Stomach smooth muscle (tissue), 2 donors: ENCODE results near the gene DPYD.

Experiments
- H3K27ac ChIP-seq: one replicate; pipeline ENCODE4 v1.7.0; 2013; ENCODE audit warnings: mild to moderate bottlenecking, low read length, inconsistent platforms
- H3K27me3 ChIP-seq, 2 donors: one replicate each; pipeline ENCODE4 v1.7.0; 2013; ENCODE audit warnings: low read length in 2 of 2; ENCODE audit not compliant: insufficient read depth in 2 of 2, control insufficient read depth in 1 of 2
- H3K36me3 ChIP-seq, 2 donors: one replicate each; pipeline ENCODE4 v1.7.0; 2013; ENCODE audit warnings: low read length in 2 of 2; ENCODE audit not compliant: control insufficient read depth in 2 of 2, insufficient read depth in 2 of 2
- H3K4me1 ChIP-seq: one replicate; pipeline ENCODE4 v1.7.0; 2013; ENCODE audit warnings: low read length; ENCODE audit not compliant: control insufficient read depth, insufficient read depth
- H3K4me3 ChIP-seq, 2 donors: one replicate each; pipeline ENCODE4 v1.7.0; 2013; ENCODE audit warnings: low read length in 2 of 2
- H3K9ac ChIP-seq, 2 donors: one replicate each; pipeline ENCODE4 v1.7.0; 2013; ENCODE audit warnings: low read length in 2 of 2, mild to moderate bottlenecking in 1 of 2
- H3K9me3 ChIP-seq, 2 donors: one replicate each; pipeline ENCODE4 v1.7.0; 2013; ENCODE audit warnings: low read length in 2 of 2; ENCODE audit not compliant: control insufficient read depth in 2 of 2
- donor health status: healthy.
- donor health status: Pancreatic carcinoma.

DPYD gene

DNA sequence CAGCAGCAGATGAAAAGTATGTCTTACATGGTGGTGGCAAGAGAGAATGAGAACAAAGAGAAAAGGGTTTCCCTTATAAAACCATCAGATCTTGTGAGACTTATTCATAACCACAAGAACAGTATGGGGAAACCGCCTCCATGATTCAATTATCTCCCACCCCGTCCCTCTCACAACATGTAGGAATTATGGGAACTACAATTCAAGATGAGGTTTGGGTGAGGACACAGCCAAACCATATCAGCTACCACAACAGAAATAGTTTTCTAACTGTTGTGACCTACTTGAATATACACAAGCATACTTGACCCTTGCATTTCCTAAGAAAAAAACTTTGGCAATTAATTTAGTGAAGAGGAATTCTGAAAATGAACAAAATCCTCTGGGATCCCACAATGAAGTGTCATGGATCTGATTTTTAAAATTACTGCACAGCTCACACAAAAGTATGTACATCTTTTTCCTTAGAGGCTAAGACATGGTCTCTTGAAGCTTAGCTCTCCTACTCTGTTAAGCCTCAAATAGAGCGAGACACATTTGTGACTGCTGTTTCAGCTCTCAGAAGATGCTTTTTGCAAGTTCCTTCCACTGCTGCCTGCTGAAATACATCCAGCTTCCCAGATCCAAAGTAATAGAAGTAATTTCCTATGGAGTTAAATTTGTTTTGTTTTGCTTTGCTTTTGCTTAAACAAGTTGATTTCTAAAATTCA lies 265.8 kb downstream of the DPYD start:
- Histone ChIP-seq H3K36me3 (no peaks in the 10 kb centered on the region), H3K27ac (no peak overlapping the region), H3K4me1 (no peaks in the 10 kb centered on the region), H3K9ac (no peak overlapping the region), H3K9me3 (no peaks in the 10 kb centered on the region), H3K4me3 (no peak overlapping the region), H3K27me3 (no peaks in the 10 kb centered on the region)

- H3K27ac ChIP-seq: no peak overlapping the region
- H3K27me3 ChIP-seq: no peaks in the 10 kb centered on the region
- peaks cover 4% of the 10 kb centered on the region in 2 donors for H3K9me3 ChIP-seq
- H3K9ac ChIP-seq: no peak overlapping the region
- H3K36me3 ChIP-seq: no peaks in the 10 kb centered on the region
- H3K4me3 ChIP-seq: no peak overlapping the region
- no peaks in the 10 kb centered on the region for H3K4me1 ChIP-seq
Observed at GRCh38 chr1:97651250-97651649, 269.6 kb downstream of the DPYD start.

GRCh38 chr1:97649591-97649990 lies 271.2 kb downstream of the DPYD start:
- H3K27me3 ChIP-seq: no peaks in the 10 kb centered on the region
- peaks cover 4% of the 10 kb centered on the region in 2 donors for H3K9me3 ChIP-seq
- H3K36me3 ChIP-seq: no peaks in the 10 kb centered on the region
- no peaks in the 10 kb centered on the region for H3K4me1 ChIP-seq
- no peak overlapping the region for H3K4me3 ChIP-seq
- no peak overlapping the region for H3K27ac ChIP-seq
- no peak overlapping the region for H3K9ac ChIP-seq

GRCh38 chr1:97647776-97648175 lies 273.1 kb downstream of the DPYD start:
- Histone ChIP-seq H3K27ac (no peak overlapping the region), H3K27me3 (no peaks in the 10 kb centered on the region), H3K4me1 (no peaks in the 10 kb centered on the region), H3K36me3 (no peaks in the 10 kb centered on the region), H3K9ac (no peak overlapping the region), H3K9me3 (peaks cover 4% of the 10 kb centered on the region in 2 donors), H3K4me3 (no peak overlapping the region)

DNA sequence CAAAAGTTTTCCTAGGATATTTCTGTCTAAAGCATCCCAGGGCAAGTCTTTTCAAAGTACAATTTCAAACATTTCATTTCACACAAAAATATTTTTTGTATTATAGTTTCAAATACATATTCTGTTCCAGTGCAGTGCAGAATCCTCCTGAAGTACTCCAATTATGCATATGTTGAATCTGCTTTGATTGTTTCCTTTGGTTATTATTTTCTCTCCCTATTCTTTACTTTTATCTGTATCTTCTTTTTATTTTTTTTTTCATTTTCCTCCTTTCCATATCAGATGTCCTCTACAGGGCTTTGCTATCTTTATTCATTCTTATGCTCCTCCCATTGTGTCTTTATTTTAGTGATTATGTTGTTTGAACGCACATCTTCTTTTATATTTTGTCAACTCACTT lies 274.8 kb downstream of the DPYD start:
- Histone ChIP-seq H3K4me3 (no peak overlapping the region), H3K36me3 (no peaks in the 10 kb centered on the region), H3K9ac (no peak overlapping the region), H3K4me1 (no peaks in the 10 kb centered on the region), H3K27me3 (no peaks in the 10 kb centered on the region), H3K27ac (no peak overlapping the region), H3K9me3 (peaks cover 4% of the 10 kb centered on the region in 2 donors)

GRCh38 chr1:97640677-97641076 lies 280.2 kb downstream of the DPYD start:
- no peaks in the 10 kb centered on the region for H3K27me3 ChIP-seq
- no peaks in the 10 kb centered on the region for H3K4me1 ChIP-seq
- H3K9ac ChIP-seq: no peak overlapping the region
- no peaks in the 10 kb centered on the region for H3K9me3 ChIP-seq
- no peaks in the 10 kb centered on the region for H3K36me3 ChIP-seq
- H3K27ac ChIP-seq: no peak overlapping the region
- H3K4me3 ChIP-seq: no peak overlapping the region

- Histone ChIP-seq H3K9ac (no peak overlapping the region), H3K9me3 (no peaks in the 10 kb centered on the region), H3K27ac (no peak overlapping the region), H3K27me3 (no peaks in the 10 kb centered on the region), H3K4me3 (no peak overlapping the region), H3K36me3 (no peaks in the 10 kb centered on the region), H3K4me1 (no peaks in the 10 kb centered on the region)
Observed at GRCh38 chr1:97636941-97637340, 283.9 kb downstream of the DPYD start.

DNA sequence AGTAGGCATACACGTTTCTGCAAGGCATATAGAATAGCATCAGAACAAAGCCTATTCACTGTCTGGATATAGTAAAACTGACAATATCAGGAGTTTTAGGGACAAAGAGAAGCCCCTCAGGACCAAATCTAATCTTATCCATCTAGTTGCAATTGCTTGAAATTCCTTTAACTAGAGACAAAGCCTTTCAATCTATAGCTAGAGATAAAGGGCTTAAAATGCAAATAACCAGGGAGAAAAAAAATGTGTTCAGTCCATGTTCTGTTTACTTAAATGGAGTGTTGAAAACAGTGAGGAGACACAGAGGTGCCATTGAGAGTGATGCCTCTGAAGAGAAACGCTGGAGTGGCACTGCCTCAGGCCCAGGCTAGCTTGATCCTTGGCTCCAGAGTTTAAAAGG lies 286.1 kb downstream of the DPYD start:
- H3K27ac ChIP-seq: no peak overlapping the region
- no peaks in the 10 kb centered on the region for H3K27me3 ChIP-seq
- no peak overlapping the region for H3K4me3 ChIP-seq
- no peaks in the 10 kb centered on the region for H3K36me3 ChIP-seq
- H3K9ac ChIP-seq: no peak overlapping the region
- no peaks in the 10 kb centered on the region for H3K9me3 ChIP-seq
- no peaks in the 10 kb centered on the region for H3K4me1 ChIP-seq

GRCh38 chr1:97632776-97633175 lies 288.1 kb downstream of the DPYD start:
- Histone ChIP-seq H3K36me3 (no peaks in the 10 kb centered on the region), H3K27ac (no peak overlapping the region), H3K9me3 (no peaks in the 10 kb centered on the region)

GRCh38 chr1:97632075-97632474 lies 288.8 kb downstream of the DPYD start:
- Histone ChIP-seq H3K9ac (no peak overlapping the region), H3K4me1 (no peaks in the 10 kb centered on the region), H3K4me3 (no peak overlapping the region), H3K27me3 (no peaks in the 10 kb centered on the region), H3K27ac (no peak overlapping the region), H3K36me3 (no peaks in the 10 kb centered on the region), H3K9me3 (no peaks in the 10 kb centered on the region)

More at GRCh38 chr1:97632776-97633175, 288.1 kb downstream of the DPYD start:
- H3K4me3 ChIP-seq: no peak overlapping the region
- no peaks in the 10 kb centered on the region for H3K4me1 ChIP-seq
- no peaks in the 10 kb centered on the region for H3K27me3 ChIP-seq
- no peak overlapping the region for H3K9ac ChIP-seq

GRCh38 chr1:97630948-97631347 lies 289.9 kb downstream of the DPYD start:
- Histone ChIP-seq H3K9ac (no peak overlapping the region), H3K27ac (no peak overlapping the region), H3K36me3 (no peaks in the 10 kb centered on the region), H3K4me3 (no peak overlapping the region), H3K27me3 (no peaks in the 10 kb centered on the region), H3K9me3 (no peaks in the 10 kb centered on the region), H3K4me1 (no peaks in the 10 kb centered on the region)
